HG02840 (cell line): ENCODE results near the gene DPYSL5.
A peak's percentile ranks its signal among the peaks of the same experiment; 100 is the strongest.

Experiments used
- ATAC-seq: cut with Tn5 transposase; IDR thresholded peaks from one replicate; pipeline ENCODE4 v1.9.1; 2021; ENCODE audit warnings: mild to moderate bottlenecking, moderate library complexity, moderate number of reproducible peaks; ENCODE audit not compliant: unreplicated experiment, low FRiP score

The DPYSL5 gene

DNA sequence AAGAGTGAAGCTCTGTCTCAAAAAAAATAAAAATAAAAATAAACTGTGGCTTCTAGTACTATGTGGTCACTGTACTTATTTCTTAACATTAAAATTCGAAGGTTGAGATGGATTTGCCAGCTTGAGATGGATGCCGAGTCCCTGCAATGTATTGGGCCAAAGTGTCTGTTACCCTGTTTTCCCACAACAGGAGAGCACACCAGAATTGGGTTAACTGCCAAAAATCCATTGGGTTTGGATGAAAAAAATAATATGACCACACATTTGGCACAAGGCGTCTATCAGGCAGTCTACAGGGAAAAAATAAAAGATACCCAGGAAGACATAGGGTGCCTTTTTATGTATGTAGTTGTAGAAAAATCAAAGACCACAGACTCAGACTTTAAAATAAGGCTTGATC, 103.3 kb downstream of the DPYSL5 start:
- no peak for ATAC-seq

DNA sequence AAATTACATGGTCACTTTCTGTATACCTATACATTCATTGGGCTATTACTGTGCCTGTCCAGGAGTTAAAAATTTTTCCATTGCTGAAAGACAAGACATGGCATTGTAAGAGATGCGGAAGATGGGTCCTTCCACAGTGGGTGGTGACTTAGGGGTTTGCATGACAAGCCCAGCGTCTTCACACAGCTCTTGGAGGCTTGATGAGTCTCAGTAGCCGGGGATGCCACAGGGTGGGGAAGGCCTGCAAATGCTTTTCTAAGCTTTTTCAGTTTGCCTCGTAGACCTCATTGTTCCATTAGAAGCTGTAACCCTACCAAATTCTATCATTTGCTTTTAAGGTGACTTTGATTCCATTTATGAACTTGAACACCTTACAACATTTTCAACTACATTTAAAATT, 104.4 kb downstream of the DPYSL5 start:
- ATAC-seq, result no peak

DNA sequence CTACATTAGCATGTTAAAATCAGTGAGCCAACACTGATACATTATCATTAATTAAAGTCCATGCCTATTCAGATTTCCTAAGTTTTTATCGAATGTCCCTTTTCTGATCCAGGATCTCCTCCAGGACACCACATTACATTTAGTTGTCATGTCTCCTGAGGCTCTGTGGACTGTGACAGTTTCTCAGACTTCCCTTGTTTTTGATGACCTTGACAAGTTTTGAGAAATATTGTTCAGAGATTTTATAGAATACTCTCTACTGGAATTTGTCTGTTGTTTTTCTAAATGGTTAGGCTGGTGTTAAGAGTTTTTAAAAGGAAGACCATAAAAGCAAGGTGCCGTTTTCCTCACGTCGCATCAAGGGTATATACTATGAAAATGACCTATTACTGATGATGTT, 106.2 kb downstream of the DPYSL5 start:
- no peak for ATAC-seq

DNA sequence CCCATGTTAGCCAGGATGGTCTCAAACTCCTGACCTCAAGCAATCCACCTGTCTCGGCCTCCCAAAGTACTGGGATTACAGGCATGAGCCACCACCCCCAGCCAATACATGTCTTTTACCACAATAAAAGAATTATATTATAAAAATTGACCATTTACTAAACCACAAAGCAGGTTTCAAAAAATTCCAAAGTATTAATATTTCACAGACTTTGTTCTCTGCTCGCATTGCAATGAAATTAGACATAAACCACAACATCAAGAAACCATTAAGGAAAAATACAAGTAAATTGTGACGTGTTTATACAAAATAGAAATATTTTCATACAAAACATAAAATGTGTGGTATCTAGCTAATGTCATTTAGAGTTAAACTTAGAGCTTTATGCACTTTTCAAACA, 109.1 kb downstream of the DPYSL5 start:
- no peak for ATAC-seq

DNA sequence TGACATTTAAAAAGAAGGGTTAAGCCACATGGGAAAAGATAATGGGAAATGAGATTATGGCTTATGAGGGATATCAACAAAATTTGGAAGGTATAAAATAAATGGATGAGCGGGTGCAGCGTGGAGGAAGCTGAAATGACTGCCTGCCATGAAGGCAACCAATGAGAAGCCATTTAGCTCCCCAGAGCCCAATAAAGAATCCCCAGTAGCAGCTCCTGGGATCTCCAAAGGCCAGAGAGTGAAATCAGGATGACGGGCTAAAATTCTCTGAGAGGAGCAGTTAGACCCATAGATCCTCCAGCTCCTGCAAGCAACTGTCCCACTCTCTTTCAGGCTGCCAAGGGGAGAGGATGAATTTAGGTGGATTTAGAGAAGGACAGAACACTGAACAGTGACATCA, 109.6 kb downstream of the DPYSL5 start:
- no peak for ATAC-seq

DNA sequence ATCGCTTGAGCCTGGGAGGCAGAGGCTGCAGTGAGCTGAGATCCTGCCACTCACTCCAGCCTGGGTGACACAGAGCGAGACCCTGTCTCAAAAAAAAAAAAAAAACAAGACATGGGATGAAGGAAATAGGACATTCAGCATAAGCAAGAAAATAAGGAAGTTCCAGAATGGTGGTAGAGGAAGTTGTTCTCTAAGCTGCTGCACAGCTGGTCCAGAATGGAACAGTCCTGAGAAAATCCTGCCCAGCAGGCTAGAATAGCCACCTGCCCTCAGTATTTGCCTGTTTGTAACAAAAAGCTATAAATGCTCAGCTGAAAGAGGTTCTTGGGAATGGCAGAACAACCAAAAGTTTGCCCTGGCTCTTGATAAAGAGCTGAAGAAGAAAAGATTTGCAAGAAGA, 111.4 kb downstream of the DPYSL5 start:
- ATAC-seq, result no peak

DNA sequence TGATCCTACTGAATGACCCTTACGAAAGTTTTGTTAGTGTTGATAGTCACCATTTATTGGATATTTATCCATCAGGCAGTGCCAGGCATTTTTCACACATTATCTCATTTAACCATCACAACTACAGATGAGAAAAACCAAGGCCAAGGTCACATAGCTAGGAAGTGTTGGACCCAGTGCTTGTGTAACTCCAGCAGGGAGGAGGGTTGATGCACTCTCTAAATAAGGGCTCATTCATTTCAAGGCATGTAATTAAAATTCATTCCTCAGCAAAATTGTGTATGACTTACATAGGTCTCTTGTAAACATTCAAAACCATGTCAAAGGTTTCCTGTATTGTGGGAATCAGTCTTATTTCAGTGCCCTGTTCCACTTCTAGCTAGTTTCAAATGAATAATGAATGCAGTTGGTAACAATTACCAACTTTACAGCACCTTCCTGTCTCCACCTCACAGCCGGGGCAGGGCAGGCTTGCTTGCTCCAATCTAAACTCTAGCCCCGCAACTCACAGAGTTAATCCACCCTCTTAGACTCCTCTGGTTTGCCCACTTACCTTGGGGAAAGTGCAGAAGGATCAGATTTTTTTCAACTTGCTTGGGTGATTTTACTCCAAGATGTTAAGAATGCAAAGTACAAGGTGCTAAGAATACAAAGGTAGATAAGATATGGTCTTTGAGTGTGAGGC, 116.7 kb downstream of the DPYSL5 start:
- no peak for ATAC-seq

DNA sequence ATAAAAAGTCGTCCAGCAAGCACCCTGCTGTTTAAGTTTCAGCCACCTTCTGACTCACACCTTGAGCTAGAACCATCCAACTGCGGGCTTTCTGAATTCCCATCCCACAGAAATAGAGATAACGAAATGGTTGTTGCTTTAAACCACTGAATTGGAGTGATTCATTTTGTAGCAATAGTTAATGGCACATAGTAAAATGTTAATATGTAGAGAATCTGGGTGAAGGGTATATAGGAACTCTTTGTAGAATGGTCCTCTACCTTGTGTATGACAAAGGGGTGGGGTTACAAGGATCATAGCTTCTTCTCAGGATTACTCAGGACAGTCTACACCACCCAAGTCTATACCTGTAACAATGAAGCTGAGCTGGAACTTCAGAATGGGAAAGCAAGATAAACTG, 120.1 kb downstream of the DPYSL5 start:
- no peak for ATAC-seq

DNA sequence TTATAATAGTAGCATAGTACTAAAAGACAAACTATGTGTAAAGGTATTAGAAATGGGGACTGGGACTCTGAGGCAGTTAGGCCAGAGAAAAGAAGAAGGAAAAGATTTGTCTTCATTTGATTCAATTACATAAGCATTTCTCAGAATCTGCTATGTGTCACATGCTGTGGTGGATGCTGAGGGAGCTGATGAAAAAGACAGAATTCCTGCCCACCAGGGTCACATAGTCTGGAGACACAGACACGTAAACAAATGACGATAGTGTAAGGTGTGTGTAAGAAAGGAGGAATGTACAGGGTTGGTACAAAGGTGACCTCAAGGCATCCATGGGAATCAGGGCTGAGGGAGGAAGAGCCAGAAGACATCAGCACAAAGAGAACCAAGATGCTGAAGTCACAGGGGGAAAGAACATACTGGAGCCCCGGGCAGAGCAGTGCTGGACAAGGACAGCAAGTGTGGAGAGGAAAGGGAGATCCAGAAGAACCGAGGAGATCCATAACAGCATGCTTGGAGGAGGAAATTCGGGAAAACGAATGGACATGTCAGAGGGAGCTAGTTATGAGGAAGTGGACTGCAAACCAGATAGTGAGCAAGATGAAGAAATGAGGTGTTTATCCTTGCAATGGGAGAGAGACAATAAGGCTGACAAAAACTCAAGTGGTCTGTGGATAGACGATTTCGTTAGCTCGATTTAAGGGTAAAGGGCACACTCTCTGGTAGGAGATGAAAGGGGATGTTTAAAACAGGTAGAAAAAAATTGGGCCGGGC, 121.3 kb downstream of the DPYSL5 start:
- no peak for ATAC-seq

DNA sequence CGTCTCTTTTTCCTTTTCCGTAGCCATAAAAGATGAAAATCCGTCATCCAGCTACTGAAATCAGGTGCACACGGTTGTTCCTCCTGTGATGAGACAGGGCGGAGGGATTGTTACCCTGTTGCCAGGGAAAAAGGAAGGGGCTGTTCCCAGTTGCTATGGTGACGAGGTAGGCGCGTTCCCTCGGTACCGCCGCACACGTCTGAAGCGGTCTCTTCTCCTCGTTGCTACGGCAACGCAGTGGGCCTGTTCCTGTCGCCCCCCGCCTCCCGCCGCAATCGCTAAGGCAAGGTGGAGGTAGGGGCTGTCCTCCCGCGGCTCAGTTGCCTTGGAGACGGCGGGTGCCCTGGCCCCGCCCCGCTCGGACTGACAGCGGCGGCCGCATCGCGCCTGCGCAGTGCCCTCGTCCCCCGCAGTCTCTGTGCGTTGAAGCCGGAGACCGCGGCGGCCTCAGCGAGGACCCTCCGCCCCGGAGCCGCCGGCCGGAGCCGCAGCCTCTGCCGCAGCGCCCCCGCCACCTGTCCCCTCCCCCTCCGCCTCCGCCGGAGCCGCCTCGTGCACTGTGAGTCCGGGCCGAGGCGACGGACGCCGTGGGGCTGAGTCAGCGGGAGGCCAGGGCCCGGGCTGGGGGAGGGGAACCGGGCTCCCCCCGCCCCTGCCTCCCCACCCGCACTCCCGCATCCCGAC, 122.5 kb downstream of the DPYSL5 start, which contains the start of gene MAPRE3:
Gene MAPRE3, plus strand, starts transcription at position 394 of the 684 bp plus-strand sequence. CDS start 51,582 bp downstream, outside the sequence.
- peak; percentile 74 for ATAC-seq

DNA sequence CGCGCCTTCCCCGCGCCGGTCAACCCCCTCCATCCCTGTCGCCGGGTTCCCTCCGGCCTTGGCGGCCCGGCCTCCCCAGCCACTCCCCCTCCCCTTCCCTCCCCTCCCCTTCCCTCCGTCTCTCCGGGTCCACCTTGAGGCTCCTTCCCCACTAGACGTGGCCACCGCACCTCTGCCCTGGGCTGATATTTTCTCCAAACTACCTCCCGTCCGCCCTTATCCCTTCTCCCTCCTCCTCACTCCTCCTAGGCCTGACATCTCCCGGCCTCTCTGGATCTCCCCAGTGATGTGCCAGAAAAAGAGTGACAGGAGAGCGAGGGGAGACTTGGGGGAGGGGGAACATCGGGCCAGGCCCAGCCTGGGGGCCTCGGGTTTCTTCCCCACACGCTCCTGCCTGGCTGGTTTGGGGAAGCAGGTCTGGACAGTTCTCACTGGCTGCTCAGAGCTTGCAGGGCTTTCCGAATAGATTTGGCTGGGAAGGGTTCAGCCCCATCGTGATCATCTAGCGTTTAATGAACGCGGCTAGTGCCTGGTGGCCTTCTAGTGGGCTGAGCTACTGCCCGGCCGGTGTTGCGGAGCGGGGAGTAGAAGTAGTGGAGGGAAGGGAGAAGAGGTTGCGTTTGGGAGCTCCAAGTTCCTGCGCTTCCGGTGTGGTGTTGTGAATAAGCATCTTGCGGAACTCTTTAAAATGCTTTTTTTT, 123.1 kb downstream of the DPYSL5 start:
- peak; percentile 13 for ATAC-seq

DNA sequence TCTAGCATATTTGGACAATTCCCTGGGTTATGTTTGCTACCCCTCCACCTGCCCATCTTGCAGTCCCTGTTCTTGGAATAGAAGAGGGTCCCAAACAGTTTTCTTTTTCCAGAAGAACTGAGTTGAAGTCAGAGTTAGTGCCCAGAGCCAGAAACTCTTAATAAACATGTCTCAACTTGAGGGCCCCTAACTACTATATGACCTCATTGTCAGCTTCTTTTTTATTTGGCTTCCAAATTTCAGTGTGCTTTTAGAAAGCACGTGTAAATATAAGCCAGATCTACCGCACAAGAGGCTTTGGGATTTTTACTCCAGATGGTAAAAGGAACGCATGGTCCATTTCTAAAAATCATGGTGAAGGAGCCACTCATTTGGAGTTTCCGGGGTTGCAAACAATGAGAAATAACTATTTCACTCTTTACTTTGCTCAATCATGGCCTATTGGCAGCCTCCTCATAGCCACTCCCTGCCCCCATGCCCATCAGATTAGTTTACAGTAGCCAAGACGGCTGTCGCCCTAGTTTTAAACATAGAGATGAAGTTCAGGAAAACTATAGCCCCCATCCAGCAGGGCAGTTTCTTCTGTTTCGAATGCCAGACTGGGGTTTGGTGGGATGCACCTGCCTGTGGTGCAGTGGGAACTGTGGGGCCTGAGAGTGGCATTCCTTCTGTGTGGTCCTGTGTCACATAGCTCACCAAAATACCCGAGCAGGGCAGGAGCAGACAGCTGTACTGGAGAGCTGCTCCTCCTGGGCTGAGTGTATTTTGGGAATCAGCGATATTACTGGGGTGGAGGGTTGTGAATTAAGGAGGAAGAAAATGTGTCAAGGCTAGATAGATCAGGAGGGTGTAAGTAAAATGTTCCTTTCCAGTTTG, 124.2 kb downstream of the DPYSL5 start:
- no peak for ATAC-seq

DNA sequence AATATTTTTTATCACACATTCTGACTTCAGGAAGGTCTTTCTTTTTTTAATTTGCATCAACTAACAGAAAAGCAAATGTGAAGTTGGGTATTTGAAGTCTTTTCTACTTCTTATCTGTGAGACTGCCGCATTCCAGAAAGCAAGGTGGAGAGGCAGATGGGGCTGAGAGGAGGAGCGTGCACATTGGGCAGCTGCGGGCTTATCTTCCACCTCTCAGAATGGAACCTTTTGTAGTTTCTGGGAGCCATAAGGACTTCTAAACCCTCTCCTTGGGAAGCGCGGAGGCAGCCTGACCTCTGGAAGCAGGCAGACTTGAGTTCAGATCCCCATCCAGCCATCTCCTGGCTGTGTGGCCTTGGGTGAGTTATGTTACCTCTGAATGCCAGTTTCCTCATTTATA, 126.4 kb downstream of the DPYSL5 start:
- ATAC-seq, result no peak

DNA sequence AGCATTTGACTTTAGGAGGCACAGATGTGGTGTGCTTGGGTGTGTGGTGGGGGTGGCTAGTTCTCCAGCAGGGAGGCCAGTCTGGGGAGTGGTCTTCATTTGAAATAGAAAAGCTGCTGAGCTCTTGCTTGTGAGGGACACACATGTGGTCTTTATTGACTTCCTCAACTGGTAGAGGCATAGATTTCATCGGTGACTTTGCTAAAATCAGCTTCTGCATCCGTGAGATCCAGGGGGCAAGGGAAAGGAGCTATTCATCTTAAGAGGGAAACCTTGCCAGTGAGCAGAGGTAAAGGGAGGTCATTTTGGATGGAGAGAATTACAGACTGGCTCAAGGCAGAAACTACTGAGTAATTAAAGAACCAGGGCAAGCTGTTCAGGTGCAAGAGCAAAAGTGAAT, 127.2 kb downstream of the DPYSL5 start:
- ATAC-seq, result no peak

DNA sequence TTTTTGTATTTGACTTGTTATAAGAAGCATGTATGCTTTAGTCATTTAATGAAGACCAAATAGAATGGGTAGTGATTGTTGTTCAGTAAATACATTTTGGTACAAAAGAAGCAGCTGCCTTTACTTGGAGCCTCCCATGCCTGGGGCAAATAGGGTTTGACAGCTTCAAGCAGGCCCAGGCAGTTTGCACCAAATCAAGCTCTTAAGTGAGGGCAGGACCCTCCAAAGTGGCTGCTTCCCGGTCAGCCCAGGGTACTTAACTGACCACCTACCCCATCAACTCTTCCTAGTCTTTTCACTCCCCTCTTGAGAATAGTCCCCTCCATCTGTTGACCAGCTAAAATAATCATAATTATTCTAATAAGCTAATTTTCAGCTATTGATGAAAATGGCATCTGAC, 127.7 kb downstream of the DPYSL5 start:
- no peak for ATAC-seq

DNA sequence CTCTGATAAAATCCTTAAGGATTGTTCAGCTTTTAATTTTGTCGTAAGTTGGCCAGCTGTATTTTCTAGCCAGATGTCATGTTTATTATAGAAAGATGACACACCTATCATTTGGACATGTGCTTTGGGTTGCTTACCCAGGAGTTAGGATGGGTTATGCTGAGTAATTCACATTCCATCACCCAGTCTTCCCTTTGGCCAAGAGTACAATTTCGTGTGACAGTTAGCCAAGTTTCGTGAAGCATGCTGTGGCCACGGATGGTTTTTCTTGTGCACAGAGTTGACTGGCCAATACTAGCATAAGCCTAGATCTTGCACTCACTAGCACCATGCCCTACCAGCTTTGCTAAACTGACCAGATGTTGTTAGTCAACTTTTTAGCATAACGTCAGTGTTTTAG, 128.3 kb downstream of the DPYSL5 start:
- ATAC-seq, result no peak

DNA sequence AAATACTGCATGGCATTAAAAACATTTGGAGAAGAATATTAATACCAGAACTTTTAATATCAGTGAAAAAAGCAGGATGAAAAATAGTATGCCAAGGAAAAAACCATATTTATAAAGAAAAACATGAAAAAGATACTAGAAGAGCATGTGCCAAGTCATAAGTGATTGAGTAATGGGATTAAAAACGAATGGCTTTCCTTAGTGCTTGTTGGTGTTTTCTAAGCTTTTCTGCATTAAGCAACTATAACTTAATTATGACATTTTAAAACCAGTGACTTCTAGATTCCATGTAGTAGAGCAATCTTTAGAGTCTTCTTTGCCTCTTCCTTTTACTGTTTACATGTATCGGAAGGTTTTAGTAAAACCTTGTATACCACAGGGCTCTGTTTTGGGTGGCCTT, 129.1 kb downstream of the DPYSL5 start:
- ATAC-seq, result no peak

DNA sequence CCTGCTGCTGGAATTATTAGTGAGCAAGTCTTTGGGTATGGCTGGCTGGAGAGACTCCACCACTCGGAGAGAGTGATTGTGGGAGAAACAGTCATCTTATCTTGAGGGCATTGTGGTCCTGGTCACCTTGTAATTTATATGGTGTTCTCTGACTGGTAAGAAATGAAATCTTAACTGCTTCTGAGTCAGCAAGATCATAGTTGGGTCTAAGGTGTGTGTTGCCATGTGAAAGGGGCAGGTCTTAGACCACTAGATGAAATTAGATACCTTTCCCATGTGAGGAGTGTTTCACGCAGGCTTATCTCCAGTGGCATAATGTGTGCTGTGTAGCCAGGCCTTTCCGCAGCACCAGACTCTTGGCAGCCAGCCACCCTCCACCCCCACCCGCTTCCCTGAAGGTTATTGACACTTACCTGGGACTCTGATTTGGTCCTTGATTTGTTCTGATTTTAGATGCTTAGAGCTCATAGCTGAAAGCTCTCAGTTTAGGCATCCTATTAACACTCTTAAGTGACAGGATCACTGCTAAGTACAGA, 130.2 kb downstream of the DPYSL5 start:
- no peak for ATAC-seq

DNA sequence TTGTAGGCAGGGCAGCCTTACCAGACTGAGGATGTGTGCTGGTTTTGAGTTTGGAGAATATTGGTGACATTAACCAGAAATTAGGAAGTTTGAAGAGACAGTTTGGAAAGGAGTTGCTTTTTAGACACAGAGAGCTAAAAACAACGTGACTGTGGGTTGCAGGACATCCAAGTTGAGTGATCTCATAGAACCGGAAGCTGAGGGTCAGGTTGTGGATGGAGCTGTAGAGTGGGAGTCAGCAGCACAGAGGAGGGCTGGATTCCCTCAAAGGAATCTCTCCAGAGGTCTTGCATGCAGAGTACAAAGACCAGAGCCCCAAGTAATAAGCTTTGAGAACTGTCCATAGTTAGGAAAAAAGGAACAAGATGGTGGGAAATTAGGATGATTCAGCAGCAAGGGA, 131.8 kb downstream of the DPYSL5 start:
- ATAC-seq, result no peak

DNA sequence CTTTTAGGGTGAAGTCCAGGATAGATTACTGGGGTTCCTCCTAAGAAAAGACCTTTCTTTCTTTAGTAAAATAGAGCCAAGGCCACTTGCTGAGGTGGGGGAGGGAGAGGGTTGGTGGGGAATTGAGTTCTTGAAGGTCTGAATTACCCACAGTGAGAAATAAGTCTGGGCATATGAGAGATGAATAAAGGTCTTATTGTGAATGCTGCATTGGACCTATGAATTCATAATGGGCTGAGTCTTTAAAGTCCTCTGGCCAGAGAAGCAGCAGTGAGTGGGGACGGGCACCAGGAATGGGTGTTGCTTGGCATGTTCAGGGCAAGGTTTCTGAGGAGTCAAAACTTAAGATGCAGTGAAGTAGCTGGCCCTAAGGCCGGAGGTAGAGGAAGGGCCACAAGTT, 133.0 kb downstream of the DPYSL5 start:
- ATAC-seq, result no peak
